SK-N-SH (cell line): ENCODE results near the gene CDKN1B.

ENCODE experiments used
- CTCF ChIP-seq: fragments of 200-600 bp; sonication (generic); IDR thresholded peaks from 2 replicates; pipeline ENCODE4 v1.6.1; 2017; ENCODE audit warnings: antibody characterized with exemption, mild to moderate bottlenecking, moderate library complexity
- EP300 ChIP-seq, 2 experiments: IDR thresholded peaks; 2 replicates each; pipeline versions ENCODE4 v1.4.0 to v1.6.1; 2012; ENCODE audit warnings: borderline replicate concordance in 1 of 2, low read depth in 1 of 2, low read length in 1 of 2
- EZH2phosphoT487 ChIP-seq: fragments of 200-600 bp; sonication (generic); IDR thresholded peaks from 2 replicates; pipeline ENCODE4 v1.6.1; 2017; ENCODE audit warnings: low read depth, mixed run types, mild to moderate bottlenecking, antibody characterized with exemption, moderate library complexity, borderline replicate concordance

GRCh38 chr12:12720672-12721161 is 3.5 kb downstream of the CDKN1B start:
- TF ChIP-seq EZH2phosphoT487, result no peak
- TF ChIP-seq EP300 (IDR thresholded peaks at IDR 0.05; ENCODE audit: borderline replicate concordance in 1 of 2, low read depth in 1 of 2, low read length in 1 of 2), result no peak
- no peak for TF ChIP-seq CTCF
